Lower leg skin (tissue), 3 donors: ENCODE results near the gene OR52L1.

Experiments
- CTCF ChIP-seq, 3 donors: fragments of 450-650 bp; IDR thresholded peaks; one replicate each; pipeline ENCODE4 v1.5.1; 2016; ENCODE audit warnings: antibody characterized with exemption in 3 of 3, mild to moderate bottlenecking in 3 of 3, moderate library complexity in 2 of 3
- POLR2A ChIP-seq, 2 donors: fragments of 450-650 bp; IDR thresholded peaks; one replicate each; pipeline ENCODE4 v1.6.1; 2016 to 2017; ENCODE audit warnings: antibody characterized with exemption in 2 of 2, mild to moderate bottlenecking in 1 of 2, moderate library complexity in 1 of 2

DNA sequence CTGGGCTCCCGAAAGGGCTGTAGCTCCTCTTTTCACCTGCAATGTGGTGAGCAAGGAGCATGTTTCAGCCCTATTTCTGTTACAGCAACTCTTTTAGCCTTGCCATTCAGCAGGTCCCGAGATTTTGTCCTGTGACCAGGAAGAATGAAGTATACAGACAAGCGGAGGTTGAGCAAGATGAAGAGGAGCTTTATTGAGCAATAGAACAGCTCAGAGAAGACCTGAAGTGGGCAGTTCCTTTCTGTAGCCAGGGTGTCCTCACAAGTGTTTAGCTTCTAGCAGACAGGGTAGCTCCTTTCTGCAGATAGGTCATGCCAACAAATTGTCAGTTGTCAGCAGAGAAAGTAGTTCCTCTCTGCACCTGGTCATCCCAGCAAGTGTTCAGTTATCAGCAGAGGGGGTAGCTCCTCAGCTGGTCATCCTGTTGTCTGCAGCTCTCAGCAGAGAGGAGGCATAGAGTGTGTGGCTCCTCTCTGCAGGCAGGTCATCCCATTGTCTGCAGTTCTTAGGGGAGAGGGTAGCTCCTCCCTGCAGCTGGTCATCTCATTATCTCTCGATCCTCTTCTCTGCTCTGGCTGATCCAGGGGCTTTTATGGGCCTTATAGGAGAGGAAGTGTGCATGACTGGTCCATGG lies 25.4 kb upstream of the OR52L1 start:
- no peak for TF ChIP-seq CTCF (IDR thresholded peaks at IDR 0.05)
- TF ChIP-seq POLR2A (IDR thresholded peaks at IDR 0.05), result no peak
